IMR-90 (cell line): Measurements from ENCODE around the gene GMPR. TPM values are rescaled to one million over a fixed set of nuclear protein-coding genes. Genes with fewer than 3 reads are reported as not detected.

ENCODE experiments used
- ATAC-seq: fragments of 200-7000 bp; cut with Tn5 transposase; 2 replicates; pipeline ENCODE4 v1.9.1; 2020; ENCODE audit warnings: low read depth, mild to moderate bottlenecking, moderate library complexity
- BruUV-seq: library from RNA; stranded (reverse); fragments of 400-500 nt; replicated peaks from 2 replicates; lab custom pipeline; 2021; lab: Mats Ljungman, UMichigan
- CTCF ChIA-PET: fragments of 300-600 bp; formaldehyde crosslinking; extraction: SDS; loops from one replicate; lab custom pipeline; 2021; ENCODE audit warnings: antibody characterized with exemption; lab: Yijun Ruan, JAX
- POLR2A ChIA-PET: fragments of 300-600 bp; sonication (Branson Sonifier 250); formaldehyde crosslinking; loops from one replicate; lab custom pipeline; 2022; ENCODE audit warnings: antibody characterized with exemption; ENCODE audit not compliant: unreplicated experiment; lab: Charles Lee
- DNase-seq: peaks from one replicate; pipeline ENCODE4 v3.0.0; 2013
- H2AFZ ChIP-seq: replicated peaks from 2 replicates; pipeline ENCODE3; 2013; ENCODE audit warnings: low read length, mild to moderate bottlenecking; ENCODE audit not compliant: poor library complexity
- H2AK5ac ChIP-seq: 2 replicates; pipeline ENCODE4 v1.6.1; 2013; ENCODE audit warnings: low read depth, low read length, inconsistent platforms
- H2AK9ac ChIP-seq: replicated peaks from 2 replicates; pipeline ENCODE3; 2013; ENCODE audit warnings: mild to moderate bottlenecking, low read depth, low read length, moderate library complexity; ENCODE audit not compliant: poor library complexity
- H2BK120ac ChIP-seq: 2 replicates; pipeline ENCODE4 v1.6.1; 2013; ENCODE audit warnings: low read depth, low read length, inconsistent platforms
- H2BK15ac ChIP-seq: 3 replicates; pipeline ENCODE4 v1.6.1; 2013; ENCODE audit warnings: low read depth, low read length, inconsistent platforms
- H2BK20ac ChIP-seq: 2 replicates; pipeline ENCODE4 v1.6.1; 2013; ENCODE audit warnings: low read depth, mild to moderate bottlenecking, inconsistent platforms, low read length, moderate library complexity
- H2BK5ac ChIP-seq: 2 replicates; pipeline ENCODE4 v1.6.1; 2013; ENCODE audit warnings: mild to moderate bottlenecking, low read depth, low read length, inconsistent platforms; ENCODE audit not compliant: poor library complexity, severe bottlenecking
- H3K14ac ChIP-seq: replicated peaks from 2 replicates; pipeline ENCODE4 v1.6.1; 2013; ENCODE audit warnings: low read depth, low read length, inconsistent platforms
- H3K18ac ChIP-seq: 2 replicates; pipeline ENCODE4 v1.6.1; 2013; ENCODE audit warnings: low read depth, low read length, control low read depth
- H3K23ac ChIP-seq: 2 replicates; pipeline ENCODE4 v1.6.1; 2013; ENCODE audit warnings: low read depth, low read length, inconsistent platforms
- H3K27ac ChIP-seq: 2 replicates; pipeline ENCODE4 v1.5.1; 2013; ENCODE audit warnings: mild to moderate bottlenecking, control low read depth, low read length; ENCODE audit not compliant: insufficient read depth
- H3K27me3 ChIP-seq: 2 replicates; pipeline ENCODE4 v1.6.1; 2013; ENCODE audit warnings: low read length; ENCODE audit not compliant: control insufficient read depth, insufficient read depth
- H3K36me3 ChIP-seq: 2 replicates; pipeline ENCODE4 v1.6.1; 2013; ENCODE audit warnings: low read length, mixed read lengths; ENCODE audit not compliant: control insufficient read depth, insufficient read depth
- H3K4ac ChIP-seq: 2 replicates; pipeline ENCODE4 v1.6.1; 2013; ENCODE audit warnings: low read depth, low read length, inconsistent platforms
- H3K4me1 ChIP-seq: 2 replicates; pipeline ENCODE4 v1.6.1; 2013; ENCODE audit warnings: low read length, mixed read lengths; ENCODE audit not compliant: control insufficient read depth, insufficient read depth
- H3K4me2 ChIP-seq: 2 replicates; pipeline ENCODE4 v1.6.1; 2013; ENCODE audit warnings: low read depth, mild to moderate bottlenecking, control low read depth, low read length, moderate library complexity
- H3K4me3 ChIP-seq: 2 replicates; pipeline ENCODE4 v1.5.1; 2013; ENCODE audit warnings: low read depth, mild to moderate bottlenecking, control low read depth, low read length, moderate library complexity; ENCODE audit not compliant: insufficient read depth
- H3K56ac ChIP-seq: 2 replicates; pipeline ENCODE4 v1.6.1; 2013; ENCODE audit warnings: low read length, inconsistent platforms; ENCODE audit not compliant: insufficient read depth; ENCODE audit errors: extremely low read depth
- H3K79me1 ChIP-seq, 2 experiments: 2 replicates each; pipeline ENCODE4 v1.6.1; 2013; ENCODE audit warnings: low read length in 2 of 2, inconsistent platforms in 1 of 2, low read depth in 1 of 2
- H3K9ac ChIP-seq: 2 replicates; pipeline ENCODE4 v1.6.1; 2013; ENCODE audit warnings: low read depth, low read length, control low read depth
- H3K9me1 ChIP-seq: 2 replicates; pipeline ENCODE4 v1.6.1; 2013; ENCODE audit warnings: low read length, inconsistent platforms; ENCODE audit not compliant: insufficient read depth
- H3K9me3 ChIP-seq: 2 replicates; pipeline ENCODE4 v1.6.1; 2013; ENCODE audit warnings: low read length; ENCODE audit not compliant: control insufficient read depth, insufficient read depth
- H4K20me1 ChIP-seq: 2 replicates; pipeline ENCODE4 v1.6.1; 2013; ENCODE audit warnings: low read length, inconsistent platforms; ENCODE audit not compliant: insufficient read depth
- H4K5ac ChIP-seq: 2 replicates; pipeline ENCODE4 v1.6.1; 2013; ENCODE audit warnings: mild to moderate bottlenecking, low read depth, low read length, control low read depth
- H4K8ac ChIP-seq, 2 experiments: 2 replicates each; pipeline ENCODE4 v1.6.1; 2013; ENCODE audit warnings: low read depth in 2 of 2, low read length in 2 of 2, control low read depth in 1 of 2, inconsistent platforms in 1 of 2
- H4K91ac ChIP-seq: 2 replicates; pipeline ENCODE4 v1.6.1; 2013; ENCODE audit warnings: low read depth, low read length, inconsistent platforms; ENCODE audit not compliant: insufficient read depth
- CEBPB ChIP-seq: IDR thresholded peaks from 2 replicates; pipeline ENCODE4 v1.6.1; 2012; ENCODE audit warnings: low read depth, low read length, improper control_type of control experiment
- FOS ChIP-seq: fragments of 150-350 bp; IDR thresholded peaks from 2 replicates; pipeline ENCODE4 v1.6.1; 2016; ENCODE audit warnings: low read depth, low read length
- MXI1 ChIP-seq: IDR thresholded peaks from 2 replicates; pipeline ENCODE4 v1.6.1; 2012; ENCODE audit warnings: low read depth, mild to moderate bottlenecking, low read length, moderate library complexity, borderline replicate concordance
- POLR2A ChIP-seq: IDR thresholded peaks from 2 replicates; pipeline ENCODE4 v1.6.1; 2012; ENCODE audit warnings: mild to moderate bottlenecking, low read depth, low read length
- SMC3 ChIP-seq: fragments of 150-350 bp; IDR thresholded peaks from 2 replicates; pipeline ENCODE4 v1.6.1; 2016; ENCODE audit warnings: low read depth, mild to moderate bottlenecking, antibody characterized with exemption, low read length, moderate library complexity
- WGBS, 2 experiments: methylation state at CpG; one replicate each; pipeline versions ENCODE4 v1.1.5 to v1.1.7; 2013; ENCODE audit warnings: missing lambda C conversion rate in 2 of 2; ENCODE audit not compliant: insufficient read length in 1 of 2; ENCODE audit errors: extremely low coverage in 2 of 2; 5-methylcytosine and 5-hydroxymethylcytosine counted together
- dilution Hi-C: fragments of 300-500 bp; cut with HindIII; formaldehyde crosslinking; loops from one replicate; pipeline ENCODE4 v1.14.3; 2018; ENCODE audit warnings: low sequenced_read_pairs; ENCODE audit not compliant: unreplicated experiment
- in situ Hi-C: fragments of 300-500 bp; cut with MboI; formaldehyde crosslinking; loops from 3 replicates; pipeline ENCODE4 v1.14.3; 2019; ENCODE audit warnings: low sequenced_read_pairs, inconsistent platforms, mixed read lengths
- intact Hi-C: fragments of 100-400 bp; cut with micrococcal nuclease; formaldehyde crosslinking; loops from 2 replicates; pipeline ENCODE4 v1.10.0; 2022
- polyA plus RNA-seq, 3 experiments: library from polyadenylated mRNA; depleted of rRNA; stranded (reverse); fragments of >200 nt; gene quantifications; 2 replicates each; pipeline ENCODE4 v1.2.3, GENCODE V29; 2012; ENCODE audit warnings: low replicate concordance in 1 of 3
- total RNA-seq: library from RNA; depleted of rRNA; stranded (reverse); fragments of >200 nt; gene quantifications from 2 replicates; pipeline ENCODE4 v1.2.3, GENCODE V29; 2012

The GMPR gene
- total and polyA plus RNA-seq, 2 of the 4 experiments (the other 2 are of a cell fraction) = 6.3 to 8.6 TPM

DNA sequence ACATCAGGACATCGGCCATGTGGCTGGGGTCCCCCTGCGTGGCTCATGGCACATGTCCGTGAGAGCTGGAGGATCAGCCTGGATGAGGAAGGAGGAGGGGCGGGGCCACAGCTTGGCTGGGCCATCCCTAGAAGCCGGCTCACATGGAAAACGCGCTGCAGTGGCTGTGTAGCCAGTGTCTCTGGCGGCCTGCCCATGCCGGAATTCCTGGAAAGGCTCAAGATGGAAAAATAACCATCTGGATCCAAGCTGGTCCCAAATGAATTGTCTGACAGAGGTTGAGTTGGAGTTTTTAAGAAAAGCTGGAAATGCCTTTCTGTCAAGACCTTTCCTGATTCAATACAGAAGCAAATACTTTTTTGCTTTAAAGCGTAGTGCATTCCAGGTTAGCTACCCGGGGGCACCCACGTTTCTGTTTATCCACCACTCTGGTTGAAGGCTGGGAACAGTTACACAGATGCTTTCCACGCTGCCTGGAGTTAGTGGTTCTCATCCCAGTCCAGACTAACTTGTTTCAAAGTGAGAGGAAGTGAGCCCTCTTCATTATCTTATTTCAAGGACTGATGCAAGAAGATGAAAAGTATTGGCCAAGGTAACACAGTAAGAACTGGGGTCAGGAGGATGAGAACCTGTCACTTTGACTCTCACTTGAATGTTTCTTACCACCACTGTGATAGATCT lies 99.0 kb downstream of the GMPR start:
- Histone ChIP-seq H3K18ac (peak overlapping the region; percentile 62), H2BK20ac (peak overlapping the region; percentile 89), H3K4ac (peak overlapping the region; percentile 93), H3K79me1 (peaks cover 6 to 39% of the 10 kb centered on the region in 2 experiments; a peak in 3 of 4 replicates), H3K27me3 (no peaks in the 10 kb centered on the region), H2AK9ac (peak overlapping the region; percentile 63), H3K27ac (peak overlapping the region; percentile 71), H2AK5ac (peak overlapping the region; percentile 96), H4K5ac (peak overlapping the region; percentile 41), H3K23ac (peak overlapping the region; percentile 90), H3K56ac (peak overlapping the region; percentile 45; the same call in 1 of the 2 replicates), H3K4me2 (peak overlapping the region; percentile 33), H3K4me3 (no peak overlapping the region), H3K14ac (peak overlapping the region; percentile 70), H3K4me1 (peaks cover 24% of the 10 kb centered on the region), H3K9ac (no peak overlapping the region; the same call in 1 of the 2 replicates), H4K20me1 (no peaks in the 10 kb centered on the region; the same call in 1 of the 2 replicates), H2BK5ac (peak overlapping the region; percentile 54), H3K9me1 (peaks cover 33% of the 10 kb centered on the region), H4K8ac (peak overlapping the region; percentile 50 to 76), H3K36me3 (no peaks in the 10 kb centered on the region), H2BK120ac (peak overlapping the region; percentile 94), H4K91ac (peak overlapping the region; percentile 79), H2AFZ (peak overlapping the region; percentile 60), H2BK15ac (peak overlapping the region; percentile 88), H3K9me3 (no peaks in the 10 kb centered on the region)
- CTCF ChIA-PET = no interaction called here
- ATAC-seq (peak; percentile 46), DNase-seq (peak; percentile 93)
- in situ Hi-C loops (loop anchor here (5.0 to 10.0 kb wide), 2 partner anchors 175 to 627 kb away; no protein-coding TSS in a partner anchor), dilution Hi-C loops (no loop called here), intact Hi-C loops (loop anchor here (10.0 kb wide), 1 partner anchor 627 kb away; no protein-coding TSS in a partner anchor)
- no TSS peak for BruUV-seq
- POLR2A ChIA-PET = no interaction called here
- TF ChIP-seq MXI1 (peak; percentile 65; the same call in 1 of the 2 replicates), POLR2A (no peak), FOS (no peak), SMC3 (no peak), CEBPB (peak; percentile 59; the same call in 1 of the 2 replicates)
- WGBS, 2 experiments = 0% methylated on average over 4 of the region's 13 CpGs; no CpG with 5 or more reads in 1 of the 2 experiments
